Fibroblast of skin of abdomen (primary cell): ENCODE results near the gene TMEM87A.

Source experiments
- DNase-seq: peaks from one replicate; pipeline ENCODE4 v3.0.0-alpha.2; 2013

TMEM87A gene

DNA sequence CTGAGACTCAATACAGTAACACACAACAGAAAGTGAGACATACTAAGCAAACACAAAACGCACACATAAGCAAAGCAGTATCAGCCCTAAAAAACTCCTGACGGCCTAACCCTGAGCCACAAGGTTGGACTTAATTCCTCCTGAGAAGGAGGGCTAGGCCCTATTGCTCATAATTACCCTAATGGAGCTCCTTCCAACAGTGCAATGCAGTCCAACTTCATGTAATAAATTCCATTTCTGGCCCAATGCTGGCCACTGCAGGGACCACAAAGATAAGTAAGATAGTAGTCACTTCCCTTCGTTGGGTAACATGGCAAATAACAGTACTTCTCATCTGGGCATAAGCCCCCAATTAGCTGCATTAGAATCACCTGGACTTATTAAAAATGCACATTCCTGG, 69.3 kb downstream of the TMEM87A start:
- no peak for DNase-seq

DNA sequence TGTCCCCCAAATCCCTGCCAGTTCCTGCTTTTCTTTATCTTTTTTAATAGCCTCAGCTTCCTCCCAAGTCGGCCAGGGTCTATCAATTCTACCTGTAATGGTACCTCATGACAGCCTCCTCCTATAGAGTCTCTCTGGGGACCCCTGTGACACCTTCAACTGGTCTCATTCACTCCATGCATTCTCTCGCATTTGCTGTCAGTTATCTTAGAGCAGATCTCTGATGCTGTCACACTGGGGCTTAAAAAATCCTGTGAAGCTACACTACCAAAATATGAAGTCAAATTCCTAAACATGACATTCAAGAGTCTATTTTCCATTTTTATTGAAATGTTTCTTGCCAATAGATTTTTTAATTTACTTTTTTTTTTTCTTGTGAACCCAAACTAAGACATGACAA, 70.6 kb downstream of the TMEM87A start:
- no peak for DNase-seq

DNA sequence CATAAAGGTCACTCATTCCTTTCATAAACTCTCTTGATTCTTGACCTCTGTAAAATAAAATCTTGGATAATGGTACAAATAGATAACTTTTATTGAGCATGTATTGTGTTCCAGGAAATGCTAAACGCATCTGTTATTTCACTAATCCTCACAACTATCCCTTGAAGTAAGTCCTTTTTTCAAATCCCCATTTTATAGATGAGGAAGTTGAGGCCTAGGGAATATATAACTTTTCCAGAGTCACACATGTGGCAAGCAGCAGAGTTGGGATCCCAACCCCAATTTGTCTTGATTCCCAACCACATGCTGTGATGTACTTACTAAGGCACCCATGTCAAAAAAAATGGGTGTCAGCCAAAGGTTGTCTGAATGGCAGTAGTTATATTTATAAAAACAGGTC, 71.4 kb downstream of the TMEM87A start:
- DNase-seq = no peak

DNA sequence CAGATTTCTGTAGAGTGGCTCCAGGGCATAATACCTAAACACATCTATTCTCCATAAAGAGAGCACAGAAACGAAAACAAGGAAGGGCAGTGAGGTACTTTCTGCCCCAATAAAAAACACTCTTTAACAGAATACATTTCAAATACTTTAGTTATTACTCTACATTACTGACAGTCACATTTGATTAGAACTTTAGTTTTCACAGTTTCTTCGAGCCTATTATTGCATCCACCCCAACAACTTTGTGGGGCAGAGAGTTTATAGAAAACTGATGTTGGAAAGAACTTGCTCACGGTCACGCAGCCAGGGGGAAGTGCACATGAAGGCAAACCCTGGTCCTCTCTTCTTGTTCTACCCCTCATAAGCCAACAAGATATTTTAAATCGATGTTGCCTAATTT, 74.1 kb downstream of the TMEM87A start:
- DNase-seq = no peak

DNA sequence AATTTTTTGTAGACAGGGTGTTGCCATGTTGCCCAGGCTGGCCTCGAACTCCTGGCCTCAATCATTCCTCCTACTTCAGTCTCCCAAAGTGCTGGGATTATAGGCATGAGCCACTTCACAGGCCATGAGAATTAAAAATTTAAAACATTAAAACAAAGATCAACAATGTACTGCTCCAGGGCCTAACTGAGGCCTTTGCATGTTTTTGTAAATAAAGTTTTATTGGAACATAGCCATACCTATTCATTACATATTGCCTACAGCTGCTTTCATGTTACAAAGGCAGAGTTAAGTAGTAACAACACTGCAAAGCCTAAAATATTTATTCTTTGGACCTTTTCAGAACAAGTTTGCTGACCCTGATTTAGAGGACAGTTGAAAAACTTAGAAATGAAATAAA, 74.7 kb downstream of the TMEM87A start:
- no peak for DNase-seq

DNA sequence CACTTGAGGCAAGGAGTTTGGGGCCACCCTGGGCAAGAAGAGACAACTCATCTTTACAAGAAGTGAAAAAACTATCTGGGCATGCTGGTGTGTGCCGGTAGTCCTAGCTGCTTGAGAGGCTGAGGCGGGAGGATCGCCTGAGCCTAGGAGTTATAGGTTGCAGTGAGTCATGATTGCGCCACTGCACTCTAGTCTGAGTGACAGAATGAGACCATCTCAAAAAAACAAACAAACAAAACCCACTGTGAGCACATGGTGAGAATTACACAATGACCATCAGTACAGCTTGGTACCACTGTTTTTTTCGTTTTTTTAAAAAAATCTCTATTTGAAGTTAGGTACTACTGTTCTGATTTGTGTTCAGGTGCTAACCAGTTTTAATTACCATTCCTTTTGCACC, 78.7 kb downstream of the TMEM87A start:
- DNase-seq = no peak

DNA sequence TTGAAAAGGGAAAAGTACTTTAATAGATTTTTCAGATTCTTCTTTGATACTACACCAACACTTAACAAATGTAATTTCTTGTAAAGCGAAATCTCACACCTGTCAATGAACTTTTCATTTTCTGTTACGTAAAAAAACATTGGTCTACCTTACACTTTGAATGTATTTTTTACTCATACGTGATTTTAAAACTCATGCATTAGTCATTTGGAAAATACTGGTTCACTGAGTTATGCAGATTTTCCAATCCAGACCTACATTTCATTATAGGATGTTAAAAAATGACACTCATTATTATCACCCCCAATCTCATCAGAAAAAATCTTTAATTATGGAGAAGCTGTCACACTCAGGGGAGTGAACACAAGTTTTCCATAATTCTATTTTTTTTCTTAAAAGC, 79.8 kb downstream of the TMEM87A start:
- no peak for DNase-seq

DNA sequence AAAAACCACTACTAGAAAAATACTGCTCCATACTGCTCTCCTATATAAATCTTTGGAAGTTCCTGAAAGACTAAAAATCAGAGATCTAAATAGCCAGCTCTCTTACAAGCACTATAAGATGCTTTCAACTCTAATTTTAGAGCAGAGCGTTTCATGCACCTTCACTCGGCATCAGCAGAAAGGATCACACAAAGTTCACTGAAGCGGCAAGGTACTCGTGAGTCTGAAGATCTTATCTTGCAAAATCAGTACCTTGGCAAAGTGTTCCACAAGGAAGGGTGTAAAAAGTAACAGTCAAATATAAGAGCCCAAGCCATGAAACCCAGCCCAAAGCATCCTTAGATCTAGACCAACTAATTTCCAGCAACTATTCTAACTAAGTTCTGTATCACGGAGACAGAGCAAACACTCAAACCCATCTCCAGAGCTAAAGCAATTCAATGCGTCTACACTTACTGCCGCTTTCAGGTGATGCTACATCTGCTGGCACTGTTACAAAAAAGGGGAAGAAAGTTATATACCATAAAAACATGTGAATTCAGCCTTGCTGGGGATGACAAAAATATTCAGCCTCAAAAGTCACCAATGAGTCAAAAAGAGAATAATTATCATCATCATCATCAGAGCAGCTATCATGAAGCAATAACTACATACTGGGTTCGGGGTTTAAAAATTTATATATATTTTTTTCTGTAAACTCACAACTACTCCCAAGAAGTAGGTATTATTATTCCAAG, 81.5 kb downstream of the TMEM87A start:
- no peak for DNase-seq

DNA sequence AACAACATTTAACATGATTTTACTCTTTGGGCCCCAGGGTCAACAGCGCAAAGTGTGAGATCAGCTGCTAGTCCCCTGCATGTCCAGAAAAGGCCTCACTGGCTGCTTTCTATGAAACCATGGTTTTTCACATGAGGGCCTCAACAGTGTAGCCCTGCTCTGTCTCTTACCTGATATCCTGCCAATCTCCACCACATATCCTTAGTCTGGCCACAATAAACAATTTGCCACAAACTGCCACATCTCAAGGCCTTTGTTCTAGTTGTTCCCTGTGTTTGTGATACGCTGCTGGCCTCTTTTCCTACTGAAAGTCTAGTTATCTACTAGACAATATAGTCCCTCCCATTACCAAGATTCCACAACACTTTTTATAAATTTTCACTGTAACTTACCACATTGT, 82.9 kb downstream of the TMEM87A start:
- no peak for DNase-seq

DNA sequence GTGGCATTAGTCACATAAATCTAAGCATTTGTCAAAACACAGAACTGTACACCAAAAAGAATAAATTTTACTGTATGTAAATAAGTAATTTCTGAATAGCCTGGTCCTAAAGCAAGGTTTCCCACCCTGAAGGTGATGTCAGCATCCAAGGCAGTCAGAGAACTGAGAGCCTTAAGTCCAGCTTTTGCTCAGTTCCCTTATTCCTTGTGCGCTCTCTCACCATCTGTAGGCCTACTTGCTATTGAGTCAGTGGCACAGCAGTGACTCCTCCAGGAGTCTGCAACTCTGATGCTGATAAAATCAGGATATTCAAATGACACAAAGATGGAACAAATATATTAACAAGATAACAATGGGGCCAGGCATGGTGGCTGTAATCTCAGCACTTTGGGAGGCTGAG, 87.4 kb downstream of the TMEM87A start:
- no peak for DNase-seq

DNA sequence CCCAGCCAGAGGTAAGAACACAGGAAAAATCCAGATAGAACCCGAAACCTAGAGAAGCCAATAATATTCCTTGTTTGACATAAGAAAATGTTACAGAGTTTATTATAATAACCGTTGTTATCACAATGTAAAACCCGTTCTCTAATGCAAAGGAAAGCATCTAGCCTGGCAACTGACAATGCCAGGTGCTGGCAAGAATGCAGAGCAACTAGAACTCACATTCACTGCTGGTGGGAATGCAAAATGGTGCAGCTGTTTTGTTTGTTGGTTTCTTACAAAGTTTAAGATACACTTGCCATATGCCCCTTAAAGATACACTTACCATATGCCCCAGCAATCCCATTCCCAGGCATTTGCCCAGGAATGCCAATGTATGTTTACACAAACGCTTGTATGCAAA, 88.5 kb downstream of the TMEM87A start:
- no peak for DNase-seq

DNA sequence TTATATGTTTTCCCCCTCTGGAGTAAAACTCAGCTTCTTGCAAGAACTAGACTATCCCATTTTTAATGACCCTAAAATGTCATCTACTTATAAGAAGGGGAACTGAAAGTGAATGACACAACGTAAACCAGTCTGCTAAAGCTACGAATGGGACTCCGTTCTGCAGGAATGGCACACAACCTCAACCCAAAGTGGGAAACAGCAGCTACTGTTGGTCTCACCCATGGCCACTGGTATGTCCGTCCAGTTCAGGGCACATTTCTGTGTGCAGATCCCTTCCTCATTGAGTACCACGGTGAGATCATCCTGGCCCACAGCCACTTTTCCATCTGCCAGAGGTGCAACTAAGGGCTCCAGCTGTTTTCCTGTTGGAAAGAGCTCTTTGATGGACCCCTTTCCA, 88.9 kb downstream of the TMEM87A start:
- DNase-seq = no peak

DNA sequence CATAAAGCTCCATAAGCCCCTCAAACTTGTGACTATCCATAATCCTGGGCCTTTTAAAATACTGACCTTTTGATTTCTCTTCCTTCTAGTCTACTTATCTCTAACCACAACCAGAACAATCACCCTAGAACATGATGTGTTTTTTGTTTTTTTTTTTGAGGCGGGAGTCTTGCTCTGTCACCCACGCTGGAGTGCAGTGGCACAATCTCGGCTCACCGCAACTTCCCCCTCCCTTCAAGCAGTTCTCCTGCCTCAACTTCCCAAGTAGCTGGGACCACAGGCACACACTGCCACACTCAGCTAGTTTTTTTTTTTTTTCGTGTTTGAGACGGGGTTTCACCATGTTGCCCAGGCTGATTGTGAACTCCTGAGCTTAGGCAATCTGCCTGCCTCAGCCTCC, 90.3 kb downstream of the TMEM87A start:
- DNase-seq = no peak

DNA sequence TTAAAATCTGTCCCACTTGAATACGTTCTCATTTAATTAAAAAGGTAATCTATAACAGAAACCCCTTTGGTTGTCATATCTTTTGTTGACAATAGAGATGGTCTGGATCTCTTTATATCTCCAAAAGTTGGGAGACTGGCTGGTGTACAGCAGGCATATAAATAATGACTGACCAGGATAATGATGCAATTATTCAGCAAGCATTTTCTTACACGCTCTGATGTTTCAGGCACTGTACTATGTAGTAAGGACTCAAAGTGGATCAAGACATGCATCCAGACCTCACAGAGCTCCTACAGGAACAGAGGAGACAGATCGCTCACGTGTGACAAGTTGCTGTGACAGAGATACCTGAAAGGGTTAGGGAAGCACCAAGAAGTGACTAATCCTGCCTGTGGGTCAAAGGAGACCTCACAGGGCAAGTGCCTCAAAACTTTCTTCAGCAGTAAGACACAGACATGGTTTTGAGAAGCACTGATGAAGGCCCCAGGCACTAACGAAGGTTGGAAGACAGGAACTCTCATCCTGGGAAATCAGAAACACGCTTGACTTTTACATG, 90.8 kb downstream of the TMEM87A start:
- DNase-seq = no peak

DNA sequence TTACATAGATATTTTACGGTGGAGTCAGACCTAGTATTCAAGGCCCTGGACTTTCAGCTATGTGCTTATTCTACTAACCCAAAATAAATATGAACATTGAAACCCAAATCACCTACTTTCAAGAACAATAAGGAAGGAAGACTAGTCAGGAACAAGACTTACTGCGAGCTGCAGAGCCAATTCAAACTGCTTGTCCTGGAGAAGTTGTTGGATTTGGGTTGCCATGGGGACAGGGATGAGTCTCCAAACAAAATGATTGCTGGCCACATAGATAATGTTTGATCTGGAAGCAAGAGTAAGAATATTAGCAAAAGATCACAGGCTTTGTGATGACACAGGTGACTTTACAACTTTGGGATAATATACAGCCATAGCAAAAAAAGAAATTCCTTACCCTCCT, 95.2 kb downstream of the TMEM87A start:
- DNase-seq = no peak

DNA sequence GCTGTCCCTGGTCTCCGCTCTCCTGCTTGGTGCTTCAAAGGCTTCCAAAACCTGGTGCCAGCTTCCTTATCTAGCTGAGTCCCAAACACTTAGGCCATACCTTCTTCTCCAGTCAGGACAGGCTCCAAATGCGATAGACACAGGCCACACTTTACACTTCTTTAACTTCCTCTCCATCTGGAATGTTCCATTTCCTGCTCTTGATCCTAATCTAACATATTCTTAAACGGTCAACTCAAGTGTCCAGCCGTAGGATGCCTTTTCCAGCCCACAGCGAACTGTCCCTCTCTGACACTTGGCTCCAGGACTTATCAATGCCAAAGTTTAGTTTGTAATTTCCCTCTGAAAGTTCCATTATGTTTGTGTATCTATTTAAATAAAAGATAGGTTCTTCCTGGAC, 97.6 kb downstream of the TMEM87A start:
- no peak for DNase-seq

DNA sequence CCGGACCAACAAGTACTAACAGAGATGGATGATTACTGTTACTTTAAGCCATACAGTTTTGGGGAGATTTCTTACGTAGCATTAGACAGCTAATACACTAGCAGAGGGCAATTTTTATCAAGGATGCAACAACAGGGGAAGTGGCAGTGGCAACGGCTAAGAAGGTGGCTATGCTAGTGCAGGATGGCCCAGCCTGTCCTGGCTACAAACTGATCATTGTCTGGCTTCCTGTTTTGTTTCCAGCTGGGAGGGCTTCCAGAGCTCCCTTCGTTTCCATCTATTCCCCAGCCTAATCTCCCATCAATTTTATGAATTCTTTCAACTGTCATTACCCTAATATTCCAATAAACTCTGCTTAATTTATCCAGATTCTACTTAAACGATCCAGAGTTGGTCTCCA, 100.8 kb downstream of the TMEM87A start:
- no peak for DNase-seq

DNA sequence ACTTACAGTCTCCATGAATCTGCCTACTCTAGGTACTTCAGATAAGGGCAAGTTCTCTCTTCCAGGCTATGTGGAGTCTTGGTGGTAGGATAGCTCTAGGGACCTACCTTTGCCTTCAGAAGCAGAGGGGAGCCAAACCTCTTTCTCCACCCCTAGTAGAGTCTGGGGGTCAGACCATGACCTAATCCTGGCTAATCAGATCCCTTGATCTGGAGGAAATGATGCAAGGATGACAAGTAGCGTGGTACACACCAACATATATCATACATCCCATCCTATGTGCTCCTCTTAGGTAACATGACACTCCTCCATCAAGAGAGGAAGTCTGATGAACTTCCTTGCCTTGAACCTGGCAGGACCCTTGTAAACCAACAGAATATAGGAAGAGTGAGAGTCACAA, 101.4 kb downstream of the TMEM87A start:
- no peak for DNase-seq

DNA sequence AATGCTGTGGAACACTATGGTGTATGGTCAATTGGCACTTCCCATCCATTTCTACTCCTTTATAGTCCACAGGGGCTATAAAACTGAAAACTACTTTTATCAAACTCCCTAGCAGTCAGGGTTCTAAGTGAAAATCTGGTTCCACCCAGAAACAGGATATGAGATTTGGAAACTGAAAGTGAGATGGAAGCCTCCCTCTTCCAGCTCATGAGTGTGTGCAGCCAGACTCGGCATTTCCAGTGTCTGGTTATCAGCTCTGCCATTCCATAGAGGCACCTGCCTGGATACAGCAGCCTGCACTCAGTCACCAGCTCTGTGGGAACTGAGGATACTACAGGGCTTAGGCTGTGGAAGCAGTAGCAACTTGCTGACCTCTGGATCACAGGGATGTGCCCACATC, 102.1 kb downstream of the TMEM87A start:
- no peak for DNase-seq

DNA sequence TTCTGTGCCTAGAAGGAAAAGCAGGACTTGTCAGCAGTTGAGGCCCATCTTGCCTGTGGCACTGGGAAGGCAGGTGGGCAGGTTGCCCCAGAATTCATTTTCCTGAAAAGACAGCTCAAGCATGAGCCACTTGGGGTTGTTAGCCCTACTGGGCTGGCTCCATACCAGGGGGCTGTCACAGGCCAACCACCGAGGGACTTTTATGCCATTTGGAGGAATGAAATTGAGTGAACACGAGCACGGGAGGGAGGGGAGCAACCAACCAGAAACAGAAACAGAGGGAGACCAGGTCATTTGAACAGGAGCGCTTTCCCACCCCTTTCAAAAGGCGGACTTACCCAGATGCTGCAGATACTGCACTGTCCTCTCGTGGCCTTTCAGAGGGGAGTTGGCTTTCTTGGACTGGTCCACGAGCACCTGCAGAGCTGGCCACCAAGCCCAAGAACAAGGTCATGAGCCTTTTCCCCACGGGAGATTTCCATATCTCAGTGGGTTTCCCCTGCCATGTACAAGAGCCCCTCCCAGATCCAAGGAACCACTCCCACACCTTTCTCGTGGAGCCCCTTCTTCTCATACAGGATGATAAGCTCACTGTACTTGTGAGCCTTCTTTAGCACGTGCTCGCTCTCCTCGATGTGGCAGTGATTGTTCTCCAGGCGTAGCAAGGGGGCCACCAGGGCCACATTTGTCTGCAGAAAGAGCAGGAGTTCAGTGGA, 106.8 kb downstream of the TMEM87A start:
- DNase-seq = no peak

DNA sequence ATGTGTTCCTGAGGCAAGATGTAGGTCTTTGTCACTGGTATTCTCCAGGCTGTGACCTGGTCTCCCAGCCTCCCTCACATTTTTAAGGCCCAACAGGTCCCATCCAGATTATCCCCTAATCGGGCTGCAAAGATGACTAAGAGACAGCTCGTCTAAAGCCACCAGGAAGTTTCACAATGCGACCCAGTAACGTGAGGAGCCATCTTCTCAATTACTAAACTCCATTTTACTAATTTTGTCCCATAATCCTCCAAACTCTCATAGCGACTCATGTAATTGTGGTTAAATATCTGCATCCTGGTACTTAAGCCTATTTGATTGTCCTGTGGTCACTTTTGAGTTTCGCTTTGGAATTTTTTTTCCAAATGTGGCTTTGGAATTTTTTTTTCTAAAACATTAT, 108.1 kb downstream of the TMEM87A start:
- DNase-seq = peak; percentile 21

DNA sequence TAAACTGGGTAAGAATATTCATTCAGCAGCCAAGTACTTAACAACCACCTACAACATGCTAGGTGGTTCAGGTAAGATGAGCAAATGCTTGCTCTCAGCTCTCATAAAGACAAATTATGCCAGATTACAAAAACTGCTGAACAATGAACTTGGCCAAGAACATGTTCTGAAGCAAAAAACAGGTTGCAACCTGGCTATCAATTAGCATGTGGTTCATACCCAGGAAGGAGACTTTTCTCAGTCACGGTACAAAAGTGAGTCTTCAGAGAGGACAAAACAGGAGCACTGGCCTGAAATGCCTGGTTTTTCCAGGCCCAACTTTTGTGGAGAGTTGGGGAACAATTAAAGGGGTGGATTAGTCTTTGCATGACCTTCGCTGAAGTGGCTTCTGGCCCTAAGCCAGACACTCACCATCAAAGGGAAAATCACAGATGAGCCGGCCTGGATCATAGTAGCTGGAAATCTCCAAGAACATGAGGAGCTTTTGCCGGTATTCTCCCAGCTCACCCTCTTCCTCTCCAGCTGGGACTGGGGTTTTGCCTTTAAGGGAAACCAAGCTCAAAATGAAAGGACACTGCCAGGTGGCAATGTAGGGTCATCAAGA, 109.2 kb downstream of the TMEM87A start:
- DNase-seq = no peak

DNA sequence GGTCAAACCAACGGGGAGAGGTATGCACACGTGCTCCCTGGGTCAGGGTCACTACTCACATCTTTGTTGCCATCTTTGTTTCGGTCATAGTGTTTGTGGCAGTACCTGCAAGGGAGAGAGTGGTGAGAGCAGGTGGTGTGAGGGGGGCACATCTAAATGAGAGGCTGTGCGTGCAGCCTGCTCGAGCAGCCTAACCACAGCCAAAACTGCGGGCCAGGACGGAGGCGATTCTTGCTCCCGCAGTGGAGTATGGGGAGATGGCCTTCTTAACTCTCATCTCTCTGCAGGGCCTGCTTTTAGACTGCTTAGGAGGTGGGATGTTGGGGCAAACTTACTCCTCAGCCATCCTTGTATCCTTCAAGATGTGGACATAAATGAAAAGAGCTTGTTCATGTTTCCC, 109.9 kb downstream of the TMEM87A start:
- DNase-seq = no peak
